Neuronal stem cell (in vitro differentiated cells): ENCODE data around the gene TSC22D4.

Experiments used
- DNase-seq: peaks from one replicate; pipeline ENCODE4 v3.0.0-alpha.2; 2013; ENCODE audit warnings: low spot score
- H2AFZ ChIP-seq: one replicate; pipeline ENCODE4 v1.6.1; 2013; ENCODE audit warnings: mild to moderate bottlenecking, low read length, inconsistent platforms
- H2AK5ac ChIP-seq: 2 replicates; pipeline ENCODE4 v1.6.1; 2013; ENCODE audit warnings: low read depth, mild to moderate bottlenecking, inconsistent platforms, low read length, moderate library complexity, mixed read lengths
- H2BK120ac ChIP-seq: 2 replicates; pipeline ENCODE4 v1.6.1; 2013; ENCODE audit warnings: low read depth, mild to moderate bottlenecking, inconsistent platforms, low read length, moderate library complexity, mixed read lengths
- H2BK12ac ChIP-seq: one replicate; pipeline ENCODE4 v1.6.1; 2013; ENCODE audit warnings: low read length, inconsistent platforms
- H2BK15ac ChIP-seq: 2 replicates; pipeline ENCODE4 v1.6.1; 2013; ENCODE audit warnings: mild to moderate bottlenecking, low read length, inconsistent platforms, mixed read lengths
- H2BK5ac ChIP-seq: one replicate; pipeline ENCODE4 v1.6.1; 2013; ENCODE audit warnings: inconsistent platforms, mild to moderate bottlenecking, low read length, moderate library complexity
- H3K14ac ChIP-seq: one replicate; pipeline ENCODE4 v1.6.1; 2013; ENCODE audit warnings: low read length, inconsistent platforms
- H3K18ac ChIP-seq: 2 replicates; pipeline ENCODE4 v1.6.1; 2013; ENCODE audit warnings: low read length, inconsistent platforms
- H3K23ac ChIP-seq: 2 replicates; pipeline ENCODE4 v1.6.1; 2013; ENCODE audit warnings: low read depth, mild to moderate bottlenecking, mixed read lengths, low read length, inconsistent platforms; ENCODE audit not compliant: poor library complexity
- H3K27ac ChIP-seq: replicated peaks from 3 replicates; pipeline ENCODE4 v1.5.1; 2013; ENCODE audit warnings: low read length, inconsistent platforms
- H3K27me3 ChIP-seq, 3 experiments: 2 replicates each; pipeline ENCODE4 v1.6.1; 2013; ENCODE audit warnings: low read length in 3 of 3, mild to moderate bottlenecking in 2 of 3, inconsistent platforms in 1 of 3, low read depth in 1 of 3, mixed read lengths in 1 of 3, moderate library complexity in 1 of 3; ENCODE audit not compliant: control insufficient read depth in 3 of 3, insufficient read depth in 3 of 3
- H3K36me3 ChIP-seq, 2 donors: replicated peaks in 1 of 2; 2 replicates each; pipeline ENCODE4 v1.6.1; 2013; ENCODE audit warnings: low read length in 2 of 2; ENCODE audit not compliant: control insufficient read depth in 2 of 2, insufficient read depth in 2 of 2
- H3K4ac ChIP-seq: 2 replicates; pipeline ENCODE4 v1.6.1; 2013; ENCODE audit warnings: inconsistent platforms, mild to moderate bottlenecking, low read length, moderate library complexity
- H3K4me1 ChIP-seq, 2 donors: 1 replicate in 1 of 2; 2 replicates in 1 of 2; pipeline ENCODE4 v1.6.1; 2013; ENCODE audit warnings: low read length in 2 of 2, low read depth in 1 of 2; ENCODE audit not compliant: control insufficient read depth in 2 of 2, insufficient read depth in 1 of 2
- H3K4me2 ChIP-seq: one replicate; pipeline ENCODE4 v1.6.1; 2013; ENCODE audit warnings: mild to moderate bottlenecking, low read length, inconsistent platforms; ENCODE audit not compliant: insufficient read depth, poor library complexity, severe bottlenecking
- H3K4me3 ChIP-seq, 2 donors: 2 replicates each; pipeline ENCODE4 v1.5.1; 2013; ENCODE audit warnings: low read length in 2 of 2, mild to moderate bottlenecking in 2 of 2, inconsistent platforms in 1 of 2, moderate library complexity in 1 of 2
- H3K79me1 ChIP-seq: one replicate; pipeline ENCODE4 v1.6.1; 2013; ENCODE audit warnings: low read depth, mild to moderate bottlenecking, inconsistent platforms, low read length, moderate library complexity
- H3K9ac ChIP-seq: one replicate; pipeline ENCODE4 v1.6.1; 2013; ENCODE audit warnings: mild to moderate bottlenecking, low read depth, low read length, inconsistent platforms; ENCODE audit not compliant: poor library complexity
- H3K9me3 ChIP-seq, 2 donors: replicated peaks in 1 of 2; 2 replicates each; pipeline versions ENCODE3 to v1.6.1; 2013; ENCODE audit warnings: low read length in 2 of 2, mild to moderate bottlenecking in 2 of 2, inconsistent platforms in 1 of 2, low read depth in 1 of 2, mixed read lengths in 1 of 2, moderate library complexity in 1 of 2; ENCODE audit not compliant: control insufficient read depth in 2 of 2, insufficient read depth in 1 of 2
- H4K8ac ChIP-seq: one replicate; pipeline ENCODE4 v1.6.1; 2013; ENCODE audit warnings: low read depth, mild to moderate bottlenecking, inconsistent platforms, low read length, moderate library complexity
- H4K91ac ChIP-seq: one replicate; pipeline ENCODE4 v1.6.1; 2013; ENCODE audit warnings: low read length, low read depth, mild to moderate bottlenecking, inconsistent platforms; ENCODE audit not compliant: poor library complexity
- WGBS, 2 donors: extraction: QIAGEN DNeasy Blood & Tissue Kit; methylation state at CpG; one replicate each; pipeline ENCODE4 v1.1.7; 2013; ENCODE audit warnings: missing lambda C conversion rate in 2 of 2, mixed read lengths in 1 of 2; ENCODE audit not compliant: insufficient read length in 2 of 2, insufficient replicate concordance in 1 of 2; ENCODE audit errors: extremely low coverage in 2 of 2; 5-methylcytosine and 5-hydroxymethylcytosine counted together

Gene TSC22D4

DNA sequence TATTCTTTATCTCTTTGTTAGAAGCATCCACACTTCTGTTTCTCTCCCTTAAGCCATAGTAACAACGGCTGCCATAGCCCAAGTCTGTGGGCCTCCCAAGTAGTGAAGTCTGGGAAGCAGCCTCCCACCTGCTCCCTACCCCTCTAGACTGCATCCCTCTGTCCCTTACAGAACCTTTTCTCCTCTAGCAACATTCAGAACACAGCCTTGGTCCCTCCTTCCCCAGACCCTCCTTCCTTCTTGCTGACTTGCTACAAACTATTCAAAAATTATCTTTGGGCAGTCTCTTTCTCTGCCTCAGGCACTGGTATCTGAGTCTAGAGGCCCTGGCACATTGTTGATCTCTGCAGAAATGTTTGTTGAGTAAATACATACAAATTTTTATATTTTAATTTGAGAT, 2.5 kb upstream of the TSC22D4 start:
- H4K91ac ChIP-seq, result no peak overlapping the region
- no peak overlapping the region for H2BK15ac ChIP-seq
- no peak overlapping the region for H3K18ac ChIP-seq
- peak overlapping the region; percentile 69 for H2AFZ ChIP-seq
- peaks cover 0 to 8% of the 10 kb centered on the region in 2 donors for H3K36me3 ChIP-seq
- no peak overlapping the region for H2BK5ac ChIP-seq
- peaks cover 18 to 28% of the 10 kb centered on the region in 2 donors for H3K4me1 ChIP-seq
- no peak overlapping the region for H3K23ac ChIP-seq
- H3K9me3 ChIP-seq, result no peaks in the 10 kb centered on the region
- no peak overlapping the region for H2BK12ac ChIP-seq
- no peak overlapping the region for H3K27ac ChIP-seq
- no peak for DNase-seq
- WGBS, 2 donors, result no CpG with 5 or more reads among the region's 1 CpG
- H4K8ac ChIP-seq, result no peak overlapping the region
- H2BK120ac ChIP-seq, result no peak overlapping the region
- no peaks in the 10 kb centered on the region for H3K27me3 ChIP-seq
- H2AK5ac ChIP-seq, result no peak overlapping the region
- H3K4ac ChIP-seq, result no peak overlapping the region
- H3K4me2 ChIP-seq, result no peak overlapping the region
- H3K14ac ChIP-seq, result no peak overlapping the region
- peaks cover 13% of the 10 kb centered on the region for H3K79me1 ChIP-seq
- H3K9ac ChIP-seq, result no peak overlapping the region
- H3K4me3 ChIP-seq, result no peak overlapping the region

DNA sequence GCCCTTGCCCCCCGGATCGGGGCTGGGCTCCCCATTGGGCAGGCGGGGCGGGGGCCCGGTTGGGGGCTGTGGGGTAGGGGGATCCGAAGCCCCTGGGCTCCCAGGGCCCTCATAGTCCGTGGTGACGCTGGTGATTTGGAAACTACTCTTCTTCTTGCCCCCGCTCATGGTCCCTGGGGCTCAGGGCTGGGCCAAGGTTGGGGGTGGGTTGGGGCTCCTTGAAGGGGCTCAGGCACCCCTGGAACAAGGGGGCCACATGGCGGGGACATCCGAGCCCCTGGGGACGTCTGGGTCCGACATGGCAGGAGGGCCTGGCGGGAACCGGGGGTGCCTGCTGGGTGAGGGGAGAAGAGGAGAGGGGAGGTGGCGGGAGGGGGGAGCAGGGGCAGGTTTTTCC, 1.1 kb downstream of the TSC22D4 start:
- Histone ChIP-seq H3K9me3 (no peaks in the 10 kb centered on the region), H2BK15ac (no peak overlapping the region), H2AK5ac (peak overlapping the region; percentile 78), H4K91ac (no peak overlapping the region), H3K79me1 (peaks cover 6% of the 10 kb centered on the region), H3K14ac (peak overlapping the region; percentile 51), H2AFZ (no peak overlapping the region), H2BK12ac (no peak overlapping the region), H3K4me3 (peak overlapping the region; percentile 80 to 93), H3K27ac (no peak overlapping the region), H3K23ac (no peak overlapping the region), H3K27me3 (no peaks in the 10 kb centered on the region), H3K18ac (no peak overlapping the region), H3K36me3 (peaks cover 2 to 23% of the 10 kb centered on the region in 2 donors), H2BK5ac (no peak overlapping the region), H3K4me1 (peaks cover 6 to 27% of the 10 kb centered on the region in 2 donors), H3K4me2 (peak overlapping the region; percentile 83), H4K8ac (no peak overlapping the region), H3K4ac (no peak overlapping the region), H2BK120ac (no peak overlapping the region), H3K9ac (peak overlapping the region; percentile 60)
- DNase-seq, result no peak
- no CpG with 5 or more reads among the region's 16 CpGs for WGBS, 2 donors

GRCh38 chr7:100476903-100477870, 1.8 kb downstream of the TSC22D4 start:
- Histone ChIP-seq H3K4me3 (peak overlapping the region in 1 of 2 donors; percentile 80), H2BK120ac (no peak overlapping the region), H3K79me1 (peaks cover 6% of the 10 kb centered on the region), H3K36me3 (peaks cover 2 to 29% of the 10 kb centered on the region in 2 donors), H3K4ac (no peak overlapping the region), H2AK5ac (peak overlapping the region; percentile 78), H2BK15ac (no peak overlapping the region), H3K4me2 (peak overlapping the region; percentile 39), H3K9ac (no peak overlapping the region), H2BK12ac (no peak overlapping the region), H3K18ac (peak overlapping the region; percentile 63), H3K9me3 (no peaks in the 10 kb centered on the region), H2BK5ac (no peak overlapping the region), H4K91ac (no peak overlapping the region), H3K23ac (no peak overlapping the region), H3K4me1 (peaks cover 6 to 24% of the 10 kb centered on the region in 2 donors), H2AFZ (no peak overlapping the region), H3K27ac (no peak overlapping the region), H4K8ac (no peak overlapping the region), H3K27me3 (no peaks in the 10 kb centered on the region), H3K14ac (peak overlapping the region; percentile 51)
- WGBS, 2 donors, result no CpG with 5 or more reads among the region's 30 CpGs
- DNase-seq, result no peak

DNA sequence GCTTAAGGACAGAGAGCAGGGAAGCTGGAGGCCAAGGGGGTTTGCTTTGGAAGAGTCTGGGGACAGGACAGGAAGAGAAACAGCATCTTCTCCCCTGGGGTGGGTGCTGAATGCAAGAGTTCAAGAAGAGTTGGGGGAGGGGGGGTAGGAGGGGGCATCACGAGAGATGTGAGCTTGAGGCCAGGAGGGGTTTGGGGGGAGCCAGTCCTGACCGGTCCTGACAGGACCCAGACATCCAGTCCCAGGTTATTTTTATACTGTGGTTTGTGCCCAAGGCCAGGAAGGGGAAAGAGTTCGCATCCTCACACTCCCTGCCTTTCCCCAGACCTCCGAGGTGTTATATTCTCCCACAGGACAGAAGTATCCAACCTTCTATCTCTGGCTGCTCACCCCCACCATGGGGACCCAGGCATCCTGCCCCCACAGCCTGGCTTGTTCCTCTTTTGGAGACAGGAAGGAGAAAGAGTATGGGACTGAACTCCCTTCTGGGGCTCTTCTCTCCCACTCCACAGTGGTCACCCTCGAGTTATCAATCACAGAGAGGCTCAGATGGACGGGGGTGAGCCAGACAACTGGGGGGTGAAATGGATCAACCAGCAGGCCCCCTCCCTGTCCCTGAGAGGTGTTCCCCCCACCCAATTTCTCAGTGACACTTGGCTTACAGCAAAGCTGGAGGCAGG, 2.8 kb downstream of the TSC22D4 start:
- no peak for DNase-seq
- no peak overlapping the region for H4K8ac ChIP-seq
- H3K9me3 ChIP-seq, result no peaks in the 10 kb centered on the region
- H3K4me1 ChIP-seq, result peaks cover 6 to 24% of the 10 kb centered on the region in 2 donors
- H3K4me2 ChIP-seq, result no peak overlapping the region
- H3K18ac ChIP-seq, result no peak overlapping the region
- no peak overlapping the region for H2BK120ac ChIP-seq
- peak overlapping the region in 1 of 2 donors; percentile 21 for H3K4me3 ChIP-seq
- H3K79me1 ChIP-seq, result peaks cover 7% of the 10 kb centered on the region
- H3K23ac ChIP-seq, result no peak overlapping the region
- H3K27ac ChIP-seq, result no peak overlapping the region
- no peak overlapping the region for H2BK12ac ChIP-seq
- H3K9ac ChIP-seq, result peak overlapping the region; percentile 55
- no peak overlapping the region for H2BK15ac ChIP-seq
- WGBS, 2 donors, result no CpG with 5 or more reads among the region's 6 CpGs
- H3K27me3 ChIP-seq, result no peaks in the 10 kb centered on the region
- H2AFZ ChIP-seq, result no peak overlapping the region
- H4K91ac ChIP-seq, result no peak overlapping the region
- no peak overlapping the region for H2AK5ac ChIP-seq
- no peak overlapping the region for H3K14ac ChIP-seq
- no peak overlapping the region for H2BK5ac ChIP-seq
- H3K36me3 ChIP-seq, result peaks cover 2 to 31% of the 10 kb centered on the region in 2 donors
- no peak overlapping the region for H3K4ac ChIP-seq
